Pons (tissue), 1 donor: ENCODE results near the gene SIAE.
A peak's percentile ranks its signal among the peaks of the same experiment; 100 is the strongest.

Experiments
- DNase-seq: peaks from one replicate; pipeline ENCODE4 v3.0.0-alpha.2; 2016; ENCODE audit warnings: low spot score

Gene SIAE

GRCh38 chr11:124663861-124664260 is 9.7 kb downstream of the SIAE start:
- no peak for DNase-seq

GRCh38 chr11:124662106-124662505 is 11.4 kb downstream of the SIAE start:
- DNase-seq: no peak

DNA sequence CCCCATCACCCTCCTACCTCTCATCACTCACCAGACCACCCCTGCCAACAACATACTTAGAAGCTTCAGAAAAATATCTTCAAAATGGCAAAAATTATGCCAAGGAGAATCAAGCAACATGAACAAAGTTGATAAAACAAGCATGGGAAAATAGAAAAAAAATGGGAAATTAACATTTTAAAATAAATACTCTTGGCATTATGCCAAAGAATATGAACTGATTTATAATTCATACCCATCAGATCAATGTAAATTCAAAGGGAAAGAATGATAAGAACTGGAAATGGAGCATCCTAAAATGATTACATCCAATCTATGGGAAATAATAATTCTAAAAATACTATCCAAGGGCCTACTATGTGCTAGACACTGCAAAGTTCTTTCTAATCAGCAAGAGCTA is 12.0 kb downstream of the SIAE start:
- DNase-seq: no peak

DNA sequence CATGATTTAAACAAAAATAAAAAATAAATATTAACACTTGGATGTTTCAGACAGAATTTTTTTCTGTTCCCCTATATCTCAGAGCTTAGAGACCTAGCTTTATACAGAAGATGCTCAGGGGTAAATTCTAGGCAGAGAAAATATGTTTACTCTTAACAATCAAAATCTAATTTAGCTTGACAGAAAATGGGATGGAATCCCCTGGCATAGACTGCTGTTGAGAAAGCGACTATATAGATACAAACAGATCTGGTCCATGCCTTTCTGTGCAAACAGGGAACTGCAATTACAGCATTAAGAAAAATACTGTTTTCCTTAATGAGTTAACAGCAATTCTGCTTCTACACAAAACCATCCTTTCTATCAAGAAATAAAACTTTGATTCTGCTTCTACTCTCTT is 14.6 kb downstream of the SIAE start:
- DNase-seq: no peak

DNA sequence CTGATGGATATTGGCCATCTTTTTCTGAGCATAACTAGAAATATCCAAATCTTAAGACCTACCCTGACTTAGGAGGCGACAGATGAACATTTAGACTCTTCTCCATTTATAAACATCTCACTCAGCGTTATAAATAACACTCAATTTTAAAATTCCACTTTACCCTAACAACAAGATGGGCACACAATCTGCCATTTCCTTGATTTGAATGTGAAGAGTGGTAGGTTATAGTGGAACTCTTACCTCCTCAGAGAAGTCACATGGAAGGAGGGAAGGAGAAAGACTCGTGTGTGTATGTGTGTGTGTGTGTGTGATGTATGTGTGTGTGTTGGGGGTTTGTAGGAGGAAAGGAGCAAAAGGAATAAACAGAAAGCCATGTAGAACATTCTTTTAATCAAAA is 15.0 kb downstream of the SIAE start:
- DNase-seq: no peak

DNA sequence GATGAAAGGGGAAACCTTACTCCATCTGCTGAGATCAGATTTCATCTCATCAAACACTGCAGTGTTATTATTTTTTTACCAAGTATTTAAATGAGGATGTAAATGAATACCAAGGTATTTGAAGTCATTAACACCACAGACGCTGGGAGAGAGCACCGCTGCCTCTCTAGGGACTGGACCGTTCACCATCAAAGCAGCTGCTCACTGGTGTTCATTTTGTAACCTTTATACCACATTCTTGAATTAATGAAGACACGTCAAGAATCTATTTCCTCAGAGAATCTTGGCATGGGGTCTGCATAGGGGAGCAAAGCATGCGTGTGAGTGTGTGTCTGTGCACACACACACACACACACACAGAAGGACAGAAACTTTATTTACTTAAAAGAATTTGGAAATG is 15.6 kb downstream of the SIAE start:
- DNase-seq: no peak

- DNase-seq: no peak
These were observed 16.5 kb downstream of the SIAE start for GRCh38 chr11:124656774-124657630.

DNA sequence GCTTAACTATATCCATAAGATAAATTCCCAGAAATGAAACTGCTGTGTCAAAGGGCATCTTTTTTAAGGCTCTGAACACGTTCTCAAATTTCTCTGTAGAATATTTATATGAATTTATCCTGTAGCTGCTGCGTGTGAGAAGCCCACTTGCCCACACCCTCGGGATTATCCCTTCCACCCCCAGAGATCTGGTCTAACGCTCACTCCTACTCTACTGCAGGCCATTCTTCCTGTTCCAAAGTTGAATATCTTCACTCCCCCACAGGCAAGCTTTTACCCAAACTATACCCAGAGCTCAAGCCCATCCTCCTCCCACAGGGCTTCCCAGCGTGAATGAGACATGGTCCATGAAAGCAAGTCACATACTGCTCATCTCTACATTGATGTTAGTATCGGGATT is 24.9 kb downstream of the SIAE start:
- no peak for DNase-seq

DNA sequence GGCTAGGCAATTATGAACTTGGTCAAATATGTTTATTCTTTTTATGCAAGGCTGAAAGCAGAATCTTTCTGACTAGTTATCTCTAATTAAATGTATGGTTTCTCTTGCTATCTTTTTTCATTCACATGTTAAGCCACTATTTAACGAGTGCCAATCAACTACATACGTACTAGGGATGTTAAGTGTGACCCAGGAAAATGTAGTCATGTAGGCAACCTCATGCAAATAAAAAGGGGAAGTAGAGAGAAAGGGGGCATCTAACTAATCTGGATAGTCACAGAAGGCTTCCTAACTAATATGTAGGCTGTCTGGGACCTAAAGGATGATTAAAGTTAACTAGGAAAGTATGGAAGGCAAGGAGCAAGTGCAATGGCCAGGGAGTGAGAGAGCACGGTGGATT is 27.4 kb downstream of the SIAE start:
- DNase-seq: no peak

- DNase-seq: peak; percentile 74
These were observed 28.9 kb downstream of the SIAE start for GRCh38 chr11:124644426-124645280.

DNA sequence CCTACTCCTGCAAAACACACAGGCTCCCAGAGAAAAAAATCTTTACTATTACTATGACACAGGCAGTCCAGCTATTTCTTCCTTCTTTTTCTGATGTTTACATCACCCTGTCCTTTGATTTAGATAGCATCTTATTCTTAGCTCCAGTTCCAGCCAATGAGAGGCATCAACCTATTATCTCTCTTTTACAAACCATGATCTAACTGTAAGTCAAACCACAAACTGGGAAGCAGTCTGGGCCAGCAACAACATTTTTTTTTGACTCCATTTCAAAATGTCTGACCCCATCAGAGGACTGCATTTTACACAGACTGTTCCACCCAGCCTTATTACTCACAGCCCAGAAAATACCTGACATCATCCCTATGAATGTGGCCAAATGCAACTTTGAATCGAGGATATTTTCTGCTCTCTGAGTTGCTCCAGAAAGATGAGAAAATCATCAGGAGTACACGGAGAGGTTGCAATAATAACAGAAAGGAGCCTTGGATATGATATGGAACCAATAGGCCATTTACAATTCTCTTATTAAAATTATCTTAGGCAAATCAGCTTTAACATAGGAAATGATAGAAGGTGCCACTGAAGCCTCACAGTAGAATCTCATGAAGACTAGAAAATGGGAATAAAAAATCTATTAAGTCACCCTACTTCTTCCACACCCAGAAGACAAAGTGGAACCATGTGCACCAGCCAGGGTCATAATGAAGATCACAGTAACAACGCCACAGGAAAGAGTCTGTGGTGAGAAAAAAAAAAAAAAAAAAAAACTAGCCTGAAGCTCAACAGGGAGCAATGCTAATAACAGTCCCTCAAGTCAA is 29.7 kb downstream of the SIAE start:
- no peak for DNase-seq

DNA sequence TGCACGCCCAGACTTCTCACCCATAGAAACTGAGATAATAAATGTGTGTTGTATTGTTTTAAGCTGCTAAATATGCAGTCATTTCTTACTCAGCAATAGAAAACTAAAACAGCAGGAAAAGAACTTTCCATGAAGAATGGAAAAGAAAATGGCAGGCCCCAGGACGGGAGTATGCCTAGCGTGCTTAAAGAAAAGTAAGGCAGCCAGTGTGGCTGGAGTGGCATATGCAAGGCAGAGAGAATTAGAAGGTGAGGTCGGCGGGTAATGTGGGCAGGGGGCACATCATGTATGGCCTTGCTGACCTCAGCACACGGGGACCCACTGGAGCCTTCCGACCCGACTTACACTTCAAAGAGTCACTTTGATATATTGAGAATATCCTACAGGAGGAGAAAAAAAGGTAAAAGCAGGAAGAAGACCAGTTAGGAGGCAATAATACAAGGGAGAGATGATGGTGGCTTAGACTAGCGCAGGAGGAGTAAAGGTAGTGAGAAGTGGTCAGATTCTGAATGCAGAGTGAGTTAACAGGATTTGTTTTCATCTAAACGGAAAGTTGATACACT is 30.4 kb downstream of the SIAE start:
- DNase-seq: no peak

- no peak for DNase-seq
These were observed 30.9 kb downstream of the SIAE start for GRCh38 chr11:124642628-124643027.

- DNase-seq: no peak
These were observed 32.9 kb downstream of the SIAE start for GRCh38 chr11:124640666-124641065.

DNA sequence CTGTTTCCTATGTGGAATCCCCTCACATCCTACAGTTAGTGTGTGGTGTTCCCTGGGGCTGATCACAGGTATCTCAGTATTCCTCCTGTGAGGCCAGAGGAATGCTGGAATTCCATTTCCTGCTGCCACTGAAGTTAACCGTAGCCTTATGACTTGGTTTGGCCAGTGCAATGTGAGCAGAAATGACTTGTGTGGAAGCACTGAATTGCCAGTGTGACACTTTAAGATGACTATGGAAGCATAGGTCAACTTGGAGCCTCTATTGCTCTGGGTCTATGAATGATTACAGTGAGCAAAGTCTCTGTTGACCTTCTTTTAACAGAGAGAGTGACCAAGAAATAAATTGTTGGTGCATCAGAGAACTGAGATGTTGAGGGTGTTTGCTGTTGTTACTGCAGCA is 34.4 kb downstream of the SIAE start:
- no peak for DNase-seq

DNA sequence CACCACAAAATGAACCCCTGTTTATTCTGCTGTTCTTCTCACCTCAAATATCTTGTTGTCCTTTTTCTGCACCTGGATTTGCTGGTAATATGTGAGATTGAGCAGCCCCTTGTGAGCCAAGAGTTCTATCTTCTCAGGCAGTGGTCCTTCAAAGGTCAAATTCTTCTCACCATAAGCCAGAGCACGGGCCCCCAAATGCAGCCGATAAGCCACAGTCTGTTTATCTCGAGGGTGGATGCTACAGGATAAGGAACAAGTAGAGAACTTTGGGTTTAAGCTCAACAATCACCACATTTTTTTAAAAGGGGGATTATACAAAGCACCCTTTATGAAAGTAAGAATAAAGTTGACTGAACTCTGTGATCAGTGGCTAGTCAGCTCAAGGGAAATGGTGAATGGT is 35.0 kb downstream of the SIAE start:
- DNase-seq: no peak

DNA sequence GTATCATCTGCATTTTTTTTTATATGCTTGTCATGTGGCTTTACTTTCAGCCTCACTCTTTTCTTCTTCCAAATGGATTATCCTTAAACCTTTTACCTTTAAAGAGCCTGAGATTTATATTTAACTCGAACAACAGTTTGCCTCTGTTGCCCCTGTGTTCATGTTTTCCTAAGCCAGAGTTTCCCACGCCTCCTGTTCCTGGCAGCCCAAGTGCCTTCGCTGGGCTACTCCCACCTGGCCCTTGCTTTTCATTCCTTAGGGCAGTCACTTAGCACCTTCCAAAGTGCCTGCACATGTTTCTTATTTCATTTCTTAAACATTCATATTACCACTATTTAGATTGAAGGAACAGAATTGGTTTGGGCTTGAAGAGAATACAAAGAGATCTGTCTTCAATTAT is 37.6 kb downstream of the SIAE start:
- no peak for DNase-seq

- no peak for DNase-seq
These were observed 40.2 kb downstream of the SIAE start for GRCh38 chr11:124633355-124633754.

DNA sequence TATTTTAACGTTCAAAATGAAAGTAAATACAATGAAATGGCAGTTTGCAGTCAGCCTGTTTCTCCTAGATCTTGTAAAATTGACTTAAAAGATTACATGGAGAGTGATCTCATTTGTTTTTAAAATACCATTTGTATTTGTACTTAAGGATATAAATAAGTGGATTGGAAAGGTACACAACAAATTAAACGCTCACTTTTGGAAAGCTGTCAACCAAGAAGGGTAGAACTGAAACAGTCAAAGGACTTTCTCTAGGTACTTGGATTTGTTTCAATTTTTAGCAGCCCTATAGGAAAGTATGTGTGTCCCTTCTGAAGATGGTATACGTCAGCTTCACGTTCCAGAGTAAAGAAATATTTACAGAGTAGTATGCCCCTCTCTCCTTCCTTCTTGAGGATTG is 43.6 kb downstream of the SIAE start:
- no peak for DNase-seq

DNA sequence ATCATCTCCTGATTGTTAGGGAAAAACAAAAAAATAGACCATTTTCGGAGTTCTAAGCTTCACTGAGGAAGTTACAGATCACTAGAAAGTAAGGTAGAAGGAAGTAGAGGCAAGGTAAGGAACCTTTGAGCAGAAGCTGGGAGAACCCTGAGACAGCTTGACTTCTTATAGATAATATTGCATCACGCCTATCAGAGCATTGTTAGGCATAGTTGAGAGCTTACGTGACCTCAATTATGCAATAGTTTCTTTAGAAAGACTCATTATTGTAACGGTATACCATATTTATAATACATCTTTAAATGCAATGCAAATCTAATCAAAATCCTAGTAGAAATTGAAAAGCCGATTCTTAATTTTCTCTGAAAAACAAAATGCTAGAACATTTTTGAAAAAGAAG is 46.0 kb downstream of the SIAE start:
- DNase-seq: no peak

DNA sequence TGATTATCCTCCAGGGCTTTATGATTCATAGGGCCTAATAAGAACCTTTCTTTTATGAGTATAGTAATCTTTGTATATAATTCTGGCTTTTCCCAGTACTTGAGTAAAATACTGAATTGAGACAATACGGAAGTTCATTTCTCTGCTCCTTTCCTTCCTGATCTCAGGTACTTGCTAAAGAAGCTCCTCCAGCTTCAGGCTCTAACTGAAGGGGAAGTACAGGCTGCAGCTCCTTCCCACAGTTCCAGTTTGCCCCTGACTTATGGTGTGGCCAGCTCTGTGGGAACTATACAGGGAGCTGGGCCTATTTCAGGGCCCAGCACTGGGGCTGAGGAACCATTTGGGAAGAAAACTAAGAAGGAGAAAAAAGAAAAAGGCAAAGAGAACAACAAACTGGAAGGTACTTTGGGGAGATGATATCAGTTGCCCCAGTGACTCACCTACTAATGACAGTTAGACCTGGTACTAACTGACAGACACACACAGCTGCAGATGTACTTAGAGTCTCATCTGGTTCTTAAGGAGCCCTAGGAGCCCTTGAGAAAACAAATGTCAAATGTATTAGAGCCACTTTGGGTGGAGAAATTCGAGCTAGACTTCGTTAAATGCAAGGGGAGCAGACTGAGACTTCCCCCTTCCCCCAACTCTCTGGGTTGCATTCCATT is 47.9 kb downstream of the SIAE start:
- DNase-seq: no peak
